Activated T-cell treated with anti-CD3 and anti-CD28 coated beads for 1 hour (primary cell): Measurements from ENCODE around the gene KCNJ10.
A peak's percentile ranks its signal among the peaks of the same experiment; 100 is the strongest.

Source experiments
- DNase-seq: peaks from one replicate; pipeline ENCODE4 v3.0.0-alpha.2; 2020; ENCODE audit warnings: low read depth

Gene KCNJ10

GRCh38 chr1:160024195-160024905, 45.6 kb downstream of the KCNJ10 start:
- DNase-seq = no peak

DNA sequence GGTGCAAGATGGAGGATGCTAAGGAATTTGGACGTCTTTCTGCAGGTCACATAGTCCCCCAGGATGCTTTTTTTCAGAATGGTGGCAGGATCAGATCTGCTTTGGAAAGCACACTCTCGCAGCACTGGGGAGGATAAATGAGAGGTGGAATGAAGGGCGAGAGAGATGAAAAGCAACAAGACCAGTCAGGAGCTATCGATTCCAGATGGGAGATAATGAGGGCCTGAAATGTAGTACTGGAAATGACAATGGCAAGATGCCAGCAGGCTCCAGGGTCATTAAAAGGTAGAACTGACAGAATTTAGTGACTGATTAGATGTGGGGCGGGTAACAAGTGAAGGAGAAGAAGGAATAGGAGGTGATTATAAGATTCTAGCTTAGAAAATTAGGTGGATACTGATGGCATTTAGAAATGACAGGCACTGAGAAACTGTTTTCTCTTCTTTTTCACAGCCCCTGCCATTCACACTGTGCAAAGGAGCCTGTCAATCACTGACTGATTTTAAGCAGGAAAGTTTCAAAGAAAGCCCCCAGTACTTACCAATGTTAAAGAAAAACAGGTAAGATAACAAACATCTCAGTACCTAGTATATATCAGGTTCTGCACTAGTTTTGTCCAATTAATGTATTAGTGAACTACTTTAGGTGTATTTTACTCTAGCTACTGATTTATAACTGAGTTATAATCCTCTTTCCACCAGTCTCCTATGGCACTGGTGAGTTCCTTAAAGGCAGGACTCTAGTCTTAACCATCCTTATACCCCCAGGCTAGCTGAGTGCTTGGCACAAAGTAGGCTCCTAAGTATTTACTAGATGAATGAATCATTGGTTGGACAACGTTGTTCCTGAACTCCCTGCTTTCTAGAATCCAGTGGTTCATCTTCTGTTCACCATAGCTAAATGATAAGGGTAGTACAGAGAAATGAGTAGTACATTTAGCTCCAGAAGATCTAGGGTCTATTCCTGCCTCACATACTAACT, 47.3 kb downstream of the KCNJ10 start:
- DNase-seq = no peak

DNA sequence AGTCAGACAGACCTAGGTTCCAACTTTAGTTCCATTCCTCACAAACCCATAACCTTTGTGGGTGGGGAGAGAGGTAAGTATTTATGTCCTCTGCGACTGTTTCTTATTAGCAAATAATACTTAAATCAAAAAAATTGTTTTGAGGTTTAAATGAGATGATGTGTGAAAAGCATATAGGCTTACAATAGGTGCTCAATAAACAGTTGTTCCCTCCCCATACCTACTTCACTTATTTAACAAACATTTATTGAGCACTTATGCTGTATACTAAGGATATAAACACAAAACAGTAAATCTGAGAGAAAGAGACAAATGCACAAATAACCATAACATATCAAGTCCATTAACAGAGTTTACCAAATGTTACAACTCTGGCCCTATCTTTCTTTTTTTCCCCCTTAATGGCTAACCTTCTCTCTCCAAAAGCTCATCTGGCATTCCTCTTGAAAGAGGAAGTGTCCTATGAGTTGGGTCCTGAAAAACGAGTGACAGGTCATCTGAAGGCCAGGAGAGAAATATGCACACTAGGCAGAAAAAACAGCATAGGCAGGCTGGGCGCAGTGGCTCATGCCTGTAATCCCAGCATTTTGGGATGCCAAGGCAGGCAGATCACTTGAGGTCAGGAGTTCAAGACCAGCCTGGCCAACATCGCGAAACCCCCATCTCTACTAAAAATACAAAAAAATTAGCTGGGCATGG, 48.4 kb downstream of the KCNJ10 start:
- no peak for DNase-seq

DNA sequence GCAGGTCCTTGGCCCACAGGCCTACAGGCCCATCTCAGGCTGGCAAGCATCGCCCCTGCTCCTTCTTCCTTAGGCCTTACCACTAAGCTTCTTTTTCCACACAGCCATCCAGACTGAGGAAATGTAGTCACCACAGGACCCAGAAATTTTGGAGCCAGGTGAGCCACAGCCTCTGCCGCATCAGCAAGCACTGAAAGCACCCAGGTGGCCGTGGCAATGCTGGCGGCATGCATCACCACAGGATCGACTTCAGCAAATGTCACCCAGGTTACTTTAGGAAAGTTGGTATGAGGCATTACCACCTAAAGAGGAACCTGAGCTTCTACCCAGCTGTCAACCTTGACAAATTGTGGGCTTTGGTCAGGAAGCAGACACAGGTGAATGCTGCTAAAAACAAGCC, 49.8 kb downstream of the KCNJ10 start:
- no peak for DNase-seq

DNA sequence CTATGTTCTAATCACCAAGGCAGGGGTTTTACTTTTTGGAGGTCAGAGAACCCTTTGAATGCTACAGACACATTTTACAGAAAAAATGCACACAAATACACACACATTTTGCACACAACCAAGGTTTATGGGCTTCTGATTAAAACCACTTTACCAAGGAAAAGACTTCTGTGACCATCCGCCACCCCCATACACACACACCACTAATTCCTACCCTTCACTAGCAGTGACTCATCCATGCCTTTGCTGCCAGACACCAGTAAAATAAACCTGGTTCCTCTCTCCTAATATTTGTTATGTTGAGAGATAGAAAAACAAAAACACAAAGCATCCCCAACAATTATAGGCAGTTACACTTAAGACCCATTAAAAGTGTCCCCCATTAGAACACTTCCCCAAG, 51.1 kb downstream of the KCNJ10 start:
- no peak for DNase-seq

GRCh38 chr1:160018347-160018746, 51.6 kb downstream of the KCNJ10 start:
- DNase-seq = no peak

- no peak for DNase-seq
These were observed 52.4 kb downstream of the KCNJ10 start for GRCh38 chr1:160017592-160017991.

DNA sequence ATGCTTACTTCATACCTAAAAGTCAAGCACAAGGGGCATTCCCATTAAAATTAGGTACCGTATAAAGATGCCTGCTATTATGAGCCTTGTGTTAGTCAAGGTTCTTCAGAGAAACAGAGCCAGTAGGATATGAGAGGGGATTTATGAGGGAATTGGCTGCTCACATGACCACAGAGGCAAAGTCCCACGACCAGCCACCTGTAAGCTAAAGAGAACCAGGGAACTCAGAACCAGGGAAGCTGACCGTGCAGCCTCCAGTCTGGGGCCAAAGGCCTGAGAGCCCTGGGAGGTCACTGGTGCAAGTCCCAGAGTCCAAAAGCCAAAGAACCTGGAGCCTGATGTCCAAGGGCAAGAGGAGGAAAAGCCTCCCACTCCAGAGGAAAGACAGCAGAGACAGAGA, 58.2 kb downstream of the KCNJ10 start:
- no peak for DNase-seq

GRCh38 chr1:160009801-160010200, 60.2 kb downstream of the KCNJ10 start:
- no peak for DNase-seq

GRCh38 chr1:160009081-160009480, 60.9 kb downstream of the KCNJ10 start:
- no peak for DNase-seq

DNA sequence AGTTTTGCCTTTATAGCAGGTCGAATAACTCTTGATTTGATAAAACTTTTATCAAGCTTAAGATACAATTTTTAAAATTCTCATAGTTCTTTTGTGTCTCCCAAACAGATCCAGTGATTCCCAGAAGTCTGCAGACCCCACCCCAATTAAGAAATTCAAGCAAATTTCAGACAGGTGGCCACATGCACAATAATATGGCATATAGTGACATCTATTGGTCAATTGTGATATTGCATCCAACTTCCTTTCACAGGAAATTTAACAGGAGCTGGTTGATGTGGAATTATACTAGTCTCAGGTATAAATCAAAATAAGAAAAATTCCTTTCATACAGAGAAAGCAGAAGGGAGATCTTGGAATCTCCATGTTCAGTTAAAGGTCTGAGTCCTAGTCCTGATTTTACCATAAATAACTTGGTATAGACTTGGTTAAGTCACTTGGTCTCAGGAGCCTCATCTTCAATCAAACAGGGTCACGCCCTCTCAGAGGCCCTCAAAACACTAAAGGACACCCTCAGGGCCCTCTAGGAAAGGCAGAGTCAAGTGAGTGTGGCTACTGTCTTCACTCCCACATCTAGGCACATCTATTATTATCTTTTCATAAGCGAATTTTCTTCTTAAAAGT, 62.3 kb downstream of the KCNJ10 start:
- DNase-seq = no peak

DNA sequence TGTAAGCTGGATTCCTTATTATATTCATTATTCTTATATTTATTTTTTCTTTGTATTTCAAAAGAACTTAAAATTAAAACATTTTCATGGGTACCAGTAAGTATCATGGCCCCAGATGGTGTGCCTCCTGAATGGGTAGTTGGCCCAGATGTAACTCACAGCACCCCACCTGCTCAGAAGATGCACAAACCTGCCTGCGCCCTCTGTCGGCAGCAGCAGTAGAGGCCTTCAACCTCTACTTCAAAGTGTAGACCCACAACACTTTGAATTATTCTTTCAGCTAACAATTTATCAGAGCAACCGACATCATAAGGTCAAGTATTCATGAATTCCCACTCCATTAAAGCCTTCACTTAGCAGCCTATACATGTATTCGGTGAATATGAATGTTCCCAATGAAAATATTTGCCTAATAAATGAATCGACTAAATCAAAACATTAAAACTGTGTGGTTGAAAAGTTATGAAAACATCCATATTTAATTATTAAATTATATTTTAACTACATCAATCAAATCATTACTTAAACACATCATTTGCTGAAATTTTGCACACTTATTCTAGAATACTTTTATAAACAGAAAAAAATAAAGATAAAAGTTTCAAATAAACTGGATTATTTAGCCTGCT, 63.5 kb downstream of the KCNJ10 start:
- DNase-seq = peak; percentile 68

GRCh38 chr1:160005070-160005469, 64.9 kb downstream of the KCNJ10 start:
- no peak for DNase-seq

DNA sequence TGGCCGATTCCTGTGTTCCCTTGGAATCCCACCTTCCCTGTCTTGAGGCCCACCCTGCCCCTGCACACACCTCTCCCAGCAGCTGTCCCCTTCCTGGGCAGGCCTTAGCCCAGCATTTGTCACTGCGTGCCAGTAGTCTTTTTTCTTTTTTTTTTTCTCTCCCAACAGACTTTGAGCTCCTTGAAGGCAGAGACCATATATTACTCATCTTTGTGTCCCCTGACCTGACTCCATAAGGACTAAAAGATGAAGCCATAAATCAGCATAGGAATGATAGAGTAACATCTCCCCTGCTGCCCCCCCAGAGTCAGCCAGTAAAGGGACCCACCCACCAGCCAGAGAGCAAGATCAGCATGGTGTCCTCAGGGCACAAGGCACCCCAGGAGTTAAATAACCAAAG, 65.5 kb downstream of the KCNJ10 start:
- no peak for DNase-seq

DNA sequence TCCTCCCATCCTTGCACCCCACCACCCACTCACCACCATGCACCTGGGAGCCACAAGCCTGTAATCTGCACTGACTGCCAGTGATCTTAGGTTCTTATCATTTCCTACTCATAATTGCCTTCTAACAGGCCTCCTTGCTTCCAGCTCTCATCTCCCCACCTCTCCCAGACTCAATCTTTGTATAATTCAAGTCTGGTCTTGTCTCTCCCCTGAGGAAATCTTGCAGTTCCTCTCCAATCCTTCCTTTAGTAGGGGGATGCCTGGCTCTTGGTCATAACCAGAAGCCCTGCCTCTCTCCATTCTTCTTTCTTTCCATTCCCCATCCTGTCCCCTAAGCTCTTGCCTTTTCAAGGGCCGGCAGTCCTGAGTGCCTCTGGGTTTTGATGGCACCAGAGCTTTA, 66.0 kb downstream of the KCNJ10 start:
- no peak for DNase-seq

- DNase-seq = no peak
These were observed 68.5 kb downstream of the KCNJ10 start for GRCh38 chr1:160001440-160001839.

DNA sequence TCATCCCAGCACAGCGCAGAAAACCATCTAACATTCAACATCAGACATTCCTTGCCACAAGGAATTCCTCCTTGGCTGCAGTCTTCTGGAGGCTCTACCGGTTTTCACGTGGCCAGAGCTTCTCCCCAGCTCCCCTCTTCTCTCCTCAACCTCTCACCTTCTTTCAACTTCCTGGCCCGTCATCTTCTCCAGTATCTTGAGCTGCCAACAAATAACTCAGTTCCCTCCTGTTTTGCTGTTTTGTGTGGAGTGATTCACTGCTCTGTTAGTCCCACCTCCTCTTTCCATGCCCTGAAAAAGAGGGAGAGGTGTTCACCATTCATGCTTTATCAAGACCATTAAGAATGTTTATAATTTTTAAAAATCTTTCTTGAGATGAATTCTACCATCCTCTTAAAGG, 70.8 kb downstream of the KCNJ10 start:
- DNase-seq = no peak

GRCh38 chr1:159996653-159997052, 73.3 kb downstream of the KCNJ10 start:
- DNase-seq = no peak

- no peak for DNase-seq
These were observed 75.1 kb downstream of the KCNJ10 start for GRCh38 chr1:159994896-159995295.

GRCh38 chr1:159993911-159994310, 76.0 kb downstream of the KCNJ10 start:
- no peak for DNase-seq

DNA sequence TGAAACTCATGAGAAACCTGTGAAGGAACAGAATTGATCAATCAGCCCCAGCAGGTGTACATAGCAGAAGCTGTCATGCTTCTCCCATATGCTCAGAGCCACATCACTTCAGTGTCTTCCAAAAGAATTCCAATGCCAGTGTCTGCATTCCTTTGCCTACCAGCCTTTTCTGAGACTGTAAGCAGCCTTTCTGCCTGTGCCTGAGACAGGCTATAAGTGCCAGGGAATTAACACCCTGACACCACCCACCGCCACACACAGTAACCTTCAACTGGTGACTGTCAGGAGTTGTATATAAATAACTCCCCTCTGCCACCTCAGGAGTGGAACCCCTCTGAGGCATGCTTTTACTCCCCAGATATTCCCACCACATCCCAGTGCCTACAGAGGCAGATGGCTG, 77.8 kb downstream of the KCNJ10 start:
- DNase-seq = no peak

DNA sequence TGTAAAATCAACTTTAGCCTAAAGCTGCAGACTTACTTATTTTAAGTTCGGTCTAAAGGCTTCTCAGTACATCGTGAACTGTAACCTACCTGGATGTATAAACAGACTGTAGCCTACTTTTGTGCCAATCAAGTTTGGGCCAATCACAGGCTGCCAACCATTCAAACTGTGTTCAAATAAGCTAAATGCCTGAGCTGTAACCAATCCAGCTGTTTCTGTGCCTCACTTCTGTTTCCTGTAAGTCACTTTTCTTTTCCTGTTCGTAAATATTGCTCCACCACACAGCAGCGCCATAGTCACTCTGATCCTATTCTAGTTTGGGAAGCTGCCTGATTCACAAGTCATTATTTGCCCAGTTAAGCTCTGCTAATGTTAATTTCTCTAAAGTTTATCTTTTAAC, 78.4 kb downstream of the KCNJ10 start:
- DNase-seq = no peak
